Kidney epithelial cell (primary cell): ENCODE data around the gene ZNF638. TPM values are rescaled to one million over a fixed set of nuclear protein-coding genes. Genes with fewer than 3 reads are reported as not detected.

Experiments
- DNase-seq: peaks from one replicate; pipeline ENCODE4 v3.0.0-alpha.2; 2010; ENCODE audit warnings: low read depth
- H3K27me3 ChIP-seq: 2 replicates; pipeline ENCODE4 v1.6.0; 2011; ENCODE audit warnings: low read length; ENCODE audit not compliant: control insufficient read depth, insufficient read depth
- H3K36me3 ChIP-seq: 2 replicates; pipeline ENCODE4 v1.5.1; 2011; ENCODE audit warnings: low read length; ENCODE audit not compliant: control insufficient read depth, insufficient read depth
- H3K4me3 ChIP-seq: 2 replicates; pipeline ENCODE4 v1.5.1; 2011; ENCODE audit warnings: low read depth, mild to moderate bottlenecking, control low read depth, low read length
- total RNA-seq: library from RNA; depleted of rRNA; stranded (reverse); fragments of >200 nt; gene quantifications from 2 replicates; pipeline ENCODE4 v1.2.3, GENCODE V29; 2015
- TF ChIP-seq, protein P1 (sequence below): IDR thresholded peaks from 2 replicates; pipeline ENCODE4 v1.5.1; 2011; ENCODE audit warnings: mild to moderate bottlenecking, moderate library complexity, low read length, control low read depth, inconsistent platforms; ENCODE audit not compliant: insufficient read depth, poor library complexity, severe bottlenecking

The ZNF638 gene
- total RNA-seq, 1 donor from 2014 or later: 109 TPM

DNA sequence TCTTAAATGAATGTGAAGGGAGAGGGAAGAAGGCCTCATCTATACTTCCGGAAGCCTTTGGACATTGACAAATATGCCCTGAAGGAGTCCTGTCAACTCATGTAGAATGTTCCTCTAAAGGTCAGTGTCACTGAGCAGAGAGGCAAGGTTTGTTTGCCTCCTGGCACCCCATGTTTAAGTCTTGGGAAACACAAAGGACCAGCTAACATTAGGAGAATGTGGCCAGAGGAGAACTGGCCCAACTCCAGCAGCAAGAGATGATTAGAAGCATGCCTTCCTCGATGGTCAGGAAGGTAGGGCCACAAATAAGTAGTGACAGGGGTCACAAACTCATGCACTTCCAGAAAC is 127.5 kb downstream of the ZNF638 start:
- Histone ChIP-seq H3K4me3 (no peak overlapping the region), H3K36me3 (no peaks in the 10 kb centered on the region), H3K27me3 (no peaks in the 10 kb centered on the region)
- no peak for DNase-seq
- TF ChIP-seq, protein P1, sequence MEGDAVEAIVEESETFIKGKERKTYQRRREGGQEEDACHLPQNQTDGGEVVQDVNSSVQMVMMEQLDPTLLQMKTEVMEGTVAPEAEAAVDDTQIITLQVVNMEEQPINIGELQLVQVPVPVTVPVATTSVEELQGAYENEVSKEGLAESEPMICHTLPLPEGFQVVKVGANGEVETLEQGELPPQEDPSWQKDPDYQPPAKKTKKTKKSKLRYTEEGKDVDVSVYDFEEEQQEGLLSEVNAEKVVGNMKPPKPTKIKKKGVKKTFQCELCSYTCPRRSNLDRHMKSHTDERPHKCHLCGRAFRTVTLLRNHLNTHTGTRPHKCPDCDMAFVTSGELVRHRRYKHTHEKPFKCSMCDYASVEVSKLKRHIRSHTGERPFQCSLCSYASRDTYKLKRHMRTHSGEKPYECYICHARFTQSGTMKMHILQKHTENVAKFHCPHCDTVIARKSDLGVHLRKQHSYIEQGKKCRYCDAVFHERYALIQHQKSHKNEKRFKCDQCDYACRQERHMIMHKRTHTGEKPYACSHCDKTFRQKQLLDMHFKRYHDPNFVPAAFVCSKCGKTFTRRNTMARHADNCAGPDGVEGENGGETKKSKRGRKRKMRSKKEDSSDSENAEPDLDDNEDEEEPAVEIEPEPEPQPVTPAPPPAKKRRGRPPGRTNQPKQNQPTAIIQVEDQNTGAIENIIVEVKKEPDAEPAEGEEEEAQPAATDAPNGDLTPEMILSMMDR: no peak

DNA sequence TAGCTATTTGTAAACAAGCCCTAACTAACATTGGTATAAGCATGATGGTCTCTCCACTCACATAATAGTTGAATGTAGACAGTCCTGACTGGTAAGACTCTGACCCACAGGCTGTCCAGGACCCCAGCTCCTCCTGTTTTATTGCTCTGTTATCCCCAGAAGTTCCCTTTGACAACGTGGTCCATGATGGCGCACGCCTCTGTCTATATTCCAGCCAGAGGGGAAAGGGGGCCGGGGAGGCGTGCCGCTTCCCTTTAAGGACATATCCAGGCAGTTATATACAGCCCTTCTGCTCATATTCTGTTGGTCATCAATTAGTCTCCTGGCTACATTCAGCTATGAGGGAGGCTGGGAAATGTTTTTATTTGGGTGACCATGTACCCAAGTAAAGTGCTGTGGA is 128.5 kb downstream of the ZNF638 start:
- H3K27me3 ChIP-seq: peaks cover 4% of the 10 kb centered on the region
- DNase-seq: no peak
- H3K36me3 ChIP-seq: no peaks in the 10 kb centered on the region
- TF ChIP-seq, protein P1: no peak
- H3K4me3 ChIP-seq: no peak overlapping the region

DNA sequence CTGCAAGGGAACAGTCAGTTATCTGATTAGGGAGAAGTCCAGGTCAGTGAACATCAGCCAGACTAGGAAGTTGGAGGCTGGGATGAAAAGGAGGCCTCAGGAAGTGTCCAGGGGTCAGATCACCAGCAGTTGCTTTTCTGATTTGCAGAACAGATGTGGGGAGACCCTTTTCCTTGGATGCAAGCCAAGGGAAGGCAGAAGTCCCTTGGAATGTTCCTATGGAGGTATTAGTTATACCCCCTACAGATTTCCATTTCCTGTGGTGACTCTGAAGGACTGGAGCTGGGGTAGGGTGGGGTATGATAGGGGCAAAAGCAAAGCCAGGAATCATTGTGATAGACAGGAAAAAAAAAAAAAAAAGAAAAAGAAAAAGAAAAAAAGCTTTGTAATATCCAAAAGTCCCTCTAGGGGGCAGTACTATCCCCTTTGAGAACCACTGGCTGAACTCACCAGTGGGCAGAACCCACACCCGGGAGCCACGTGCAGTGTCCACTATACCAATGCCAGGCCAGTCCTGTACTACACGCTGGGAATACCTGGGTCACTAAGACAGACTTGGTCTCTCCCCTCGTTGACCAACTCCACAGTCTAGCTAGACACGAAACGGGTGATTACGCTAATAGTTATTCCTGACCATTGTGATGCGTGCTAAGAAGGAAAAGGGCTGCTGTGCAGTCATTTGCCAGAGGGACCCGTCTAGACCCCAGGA is 129.2 kb downstream of the ZNF638 start:
- no peak for DNase-seq

DNA sequence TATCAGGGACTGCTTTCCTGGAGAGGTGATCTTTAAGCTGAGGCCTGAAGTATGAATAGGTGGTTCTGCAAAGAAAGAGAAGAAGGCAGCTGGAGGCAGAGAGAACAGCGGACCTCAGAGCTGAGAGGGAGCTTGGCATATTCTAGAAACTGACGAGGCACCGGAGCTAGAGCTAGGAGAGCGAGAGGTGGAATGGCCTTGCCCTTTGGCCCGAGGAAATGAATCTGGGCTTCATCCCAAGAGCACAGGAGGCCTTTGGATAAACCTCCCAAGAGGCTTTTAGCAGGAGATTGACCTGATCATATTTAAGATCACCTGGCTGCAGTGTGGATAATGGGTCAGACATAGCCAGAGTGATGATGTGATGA is 129.7 kb downstream of the ZNF638 start:
- Histone ChIP-seq H3K36me3 (no peaks in the 10 kb centered on the region), H3K4me3 (no peak overlapping the region), H3K27me3 (peaks cover 15% of the 10 kb centered on the region)
- TF ChIP-seq, protein P1: no peak
- no peak for DNase-seq

More for the DNA sequence above, 129.2 kb downstream of the ZNF638 start:
- Histone ChIP-seq H3K4me3 (no peak overlapping the region), H3K27me3 (peaks cover 10% of the 10 kb centered on the region), H3K36me3 (no peaks in the 10 kb centered on the region)
- TF ChIP-seq, protein P1: peak; percentile 38

DNA sequence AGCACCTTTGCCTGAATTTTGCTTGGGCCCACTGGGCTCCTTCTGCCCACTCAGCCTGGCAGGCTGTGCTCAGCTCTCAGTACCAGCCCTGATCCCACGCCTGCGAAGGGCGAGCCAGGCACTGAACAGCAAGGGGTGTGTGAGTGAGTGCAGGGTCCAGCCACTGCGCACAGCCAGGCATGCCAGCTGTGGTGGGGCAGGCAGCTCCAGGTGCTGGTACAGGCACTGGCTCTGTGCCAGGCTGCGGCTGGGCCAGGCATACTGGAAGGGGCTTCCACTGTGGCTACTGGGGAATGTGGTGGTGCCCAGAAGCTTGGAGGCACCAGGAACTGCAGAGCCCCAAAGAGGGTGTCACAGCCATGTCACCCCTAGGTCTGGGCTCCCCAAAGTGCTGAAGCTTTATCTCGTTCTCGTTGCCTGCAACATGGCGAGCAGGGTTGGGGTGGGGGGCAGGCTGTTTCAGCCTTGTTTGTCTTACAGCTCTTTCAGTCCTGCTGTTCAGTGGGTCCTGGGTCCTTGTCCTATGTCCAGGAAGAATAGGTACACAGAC is 130.5 kb downstream of the ZNF638 start:
- no peak overlapping the region for H3K4me3 ChIP-seq
- no peaks in the 10 kb centered on the region for H3K36me3 ChIP-seq
- DNase-seq: no peak
- TF ChIP-seq, protein P1: no peak
- peaks cover 15% of the 10 kb centered on the region for H3K27me3 ChIP-seq

DNA sequence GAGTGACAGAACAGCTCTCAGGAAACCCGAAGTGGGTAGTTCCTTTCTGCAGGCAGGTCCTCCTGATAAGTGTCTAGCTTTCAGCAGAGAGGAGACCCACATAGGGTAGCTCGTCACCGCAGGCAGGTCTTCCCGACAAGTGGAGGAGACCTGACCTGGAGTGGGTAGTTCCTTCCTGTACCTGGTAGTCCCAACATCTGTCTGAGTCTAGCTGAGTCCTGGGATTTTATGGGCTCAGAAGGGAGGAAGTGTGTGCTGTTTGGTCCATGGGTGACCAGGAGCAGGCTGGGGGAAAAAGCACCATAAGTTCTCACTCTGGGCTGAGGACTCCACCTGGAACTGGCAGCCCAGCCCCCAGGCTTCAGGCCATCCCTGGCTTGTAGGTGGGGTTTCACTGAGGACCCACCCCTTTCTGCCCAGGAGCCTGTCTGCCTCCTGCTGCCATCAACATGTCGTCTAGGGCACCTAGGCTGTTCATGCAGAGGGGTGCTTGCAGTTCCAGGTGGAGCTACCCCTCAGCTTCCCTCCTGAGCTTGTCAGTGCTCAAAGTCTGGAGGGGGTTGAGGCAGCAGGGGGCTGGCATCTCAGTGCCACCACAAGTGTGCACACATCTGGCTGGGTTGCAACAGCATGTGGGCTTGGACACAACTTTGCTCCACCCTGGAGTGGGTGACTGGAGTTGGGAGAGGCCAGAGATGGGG is 131.2 kb downstream of the ZNF638 start:
- Histone ChIP-seq H3K36me3 (no peaks in the 10 kb centered on the region), H3K4me3 (no peak overlapping the region), H3K27me3 (peaks cover 15% of the 10 kb centered on the region)
- no peak for DNase-seq
- TF ChIP-seq, protein P1: no peak
